GM21381 (cell line): ENCODE results near the gene TRIAP1.
"Not testable (repeated sequence)": the region's sequence is repeated elsewhere in the genome, so short reads cannot be mapped to it uniquely, and the experiment has no call there.

Experiments
- ATAC-seq: cut with Tn5 transposase; IDR thresholded peaks from one replicate; pipeline ENCODE4 v1.9.1; 2021; ENCODE audit warnings: mild to moderate bottlenecking, moderate library complexity; ENCODE audit not compliant: unreplicated experiment

TRIAP1 gene

GRCh38 chr12:120445911-120446843 lies at the start of gene TRIAP1, which contains the start of gene GATC:
TSS of gene TRIAP1 (minus strand) at chr12:120446384. CDS start at chr12:120446372, 12 bp downstream.
TSS of gene GATC (plus strand) at chr12:120446444. CDS start at chr12:120446481, 37 bp downstream.
- ATAC-seq: peak; percentile 94

GRCh38 chr12:120495186-120495730 lies 49.1 kb upstream of the TRIAP1 start:
- ATAC-seq: no peak

DNA sequence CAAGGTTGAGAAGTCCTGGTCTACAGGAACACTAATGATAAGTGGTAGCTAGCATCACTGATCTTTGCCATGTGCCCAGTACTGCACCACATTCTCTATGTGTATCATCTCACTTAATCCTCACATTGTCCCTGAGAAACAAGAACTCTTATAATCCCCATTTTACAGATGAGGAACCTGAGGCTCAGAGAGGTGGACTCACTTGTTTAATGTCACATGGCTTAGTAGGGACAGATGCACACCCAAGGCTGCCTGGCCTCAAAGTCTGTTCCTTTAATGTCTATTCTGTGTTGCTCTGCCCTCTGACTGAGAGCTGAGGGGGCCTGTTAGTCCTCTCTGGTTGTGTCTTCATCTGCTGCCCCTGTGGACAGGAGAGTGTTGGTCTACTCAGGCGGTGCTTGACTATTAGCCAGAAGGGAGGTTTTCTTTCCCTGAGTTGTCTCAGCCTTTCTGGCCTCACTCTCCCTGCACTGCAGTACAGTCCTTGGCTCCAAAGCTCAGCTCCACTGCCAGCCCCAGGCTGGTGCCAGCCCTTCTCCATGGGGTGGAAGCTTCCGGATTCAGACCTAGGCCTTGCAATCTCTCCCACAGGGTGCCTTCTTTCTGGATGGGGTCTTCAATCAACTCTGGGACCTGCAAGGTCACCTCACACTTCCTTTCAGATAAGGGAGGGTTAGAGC lies 44.8 kb upstream of the TRIAP1 start:
- ATAC-seq: no peak

DNA sequence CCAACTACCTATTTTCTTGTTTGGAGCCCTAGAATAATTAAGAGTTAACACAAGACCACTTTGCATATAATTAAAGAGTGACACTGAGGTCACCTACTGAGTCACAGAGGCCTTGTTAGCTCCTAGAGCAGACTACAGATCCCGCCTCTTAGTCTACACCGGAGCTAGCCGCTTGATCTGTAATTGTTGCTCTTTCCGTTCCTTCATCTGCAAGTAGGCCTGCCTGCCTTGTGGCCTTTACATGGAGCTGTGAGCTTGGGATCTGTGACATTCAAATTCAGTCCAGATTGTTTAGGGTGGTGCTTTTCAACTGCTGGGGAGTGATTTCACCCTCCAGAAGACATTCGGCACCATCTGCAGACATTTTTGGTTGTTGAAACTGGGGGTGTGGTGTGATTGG lies 44.1 kb upstream of the TRIAP1 start:
- ATAC-seq: no peak

- ATAC-seq: no peak
Measured at GRCh38 chr12:120489018-120489417, 42.8 kb upstream of the TRIAP1 start.

GRCh38 chr12:120488057-120488640 lies 42.0 kb upstream of the TRIAP1 start:
- no peak for ATAC-seq

DNA sequence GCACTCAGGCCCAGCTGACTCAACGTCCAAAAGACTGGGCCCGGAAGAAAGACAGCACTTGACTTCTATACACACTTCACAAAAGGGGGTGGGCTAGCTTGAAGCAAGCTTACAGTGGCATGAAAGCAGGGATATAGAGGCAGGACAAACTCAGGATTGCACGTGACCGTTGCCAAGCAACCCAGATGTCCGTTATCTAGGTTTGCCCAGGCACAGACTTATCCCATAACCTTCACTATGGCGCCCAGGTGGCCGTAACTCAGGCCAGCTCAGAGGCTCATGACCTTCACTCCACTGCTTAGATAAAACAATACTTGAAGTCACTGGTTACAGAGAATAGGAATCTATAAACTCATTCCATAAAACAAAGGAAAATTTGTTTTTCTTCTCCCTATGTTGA lies 41.4 kb upstream of the TRIAP1 start:
- ATAC-seq: not testable (repeated sequence)

DNA sequence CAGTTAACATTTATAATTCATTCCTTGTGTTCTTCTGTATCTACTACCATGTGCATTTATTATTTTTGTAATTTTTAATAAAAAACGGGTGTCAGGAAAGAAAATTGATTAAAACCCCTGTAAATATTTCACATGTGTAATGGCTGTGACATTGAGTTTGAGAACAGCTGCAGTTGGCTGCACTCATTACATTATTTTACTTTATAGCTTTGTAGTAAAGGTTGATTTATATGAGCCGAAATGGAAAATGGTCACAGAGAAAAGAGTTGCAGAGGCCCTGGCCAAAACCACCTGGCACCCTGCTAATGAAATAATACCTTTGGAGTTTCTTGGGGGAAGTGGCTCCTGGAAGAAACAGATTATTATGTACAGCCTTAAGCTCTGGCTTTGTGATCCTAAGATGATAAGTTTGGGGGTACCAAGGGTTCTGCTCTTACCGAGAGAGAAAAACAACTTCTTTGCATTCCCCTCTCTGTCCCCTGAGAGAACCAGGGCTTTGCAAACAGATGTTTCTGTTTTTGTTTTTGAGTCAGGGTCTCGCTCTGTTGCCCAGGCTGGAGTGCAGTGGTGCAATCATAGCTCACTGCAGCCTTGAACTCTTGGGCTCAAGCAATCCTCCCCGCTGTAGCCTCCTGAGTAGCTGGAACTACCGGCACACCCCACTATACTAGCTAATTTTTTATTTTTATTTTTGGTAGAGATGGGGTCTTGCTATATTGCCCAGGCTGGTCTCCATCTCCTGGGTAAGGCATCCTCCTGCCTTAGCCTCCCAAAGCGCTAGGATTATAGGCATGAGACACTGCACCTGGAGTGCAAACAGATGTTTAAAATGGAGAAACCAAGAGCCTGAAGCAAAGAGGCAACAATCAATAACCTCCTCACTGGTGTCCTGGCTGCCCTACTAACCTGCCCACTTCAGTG lies 40.0 kb upstream of the TRIAP1 start:
- ATAC-seq: no peak

GRCh38 chr12:120483621-120484020 lies 37.4 kb upstream of the TRIAP1 start:
- no peak for ATAC-seq

DNA sequence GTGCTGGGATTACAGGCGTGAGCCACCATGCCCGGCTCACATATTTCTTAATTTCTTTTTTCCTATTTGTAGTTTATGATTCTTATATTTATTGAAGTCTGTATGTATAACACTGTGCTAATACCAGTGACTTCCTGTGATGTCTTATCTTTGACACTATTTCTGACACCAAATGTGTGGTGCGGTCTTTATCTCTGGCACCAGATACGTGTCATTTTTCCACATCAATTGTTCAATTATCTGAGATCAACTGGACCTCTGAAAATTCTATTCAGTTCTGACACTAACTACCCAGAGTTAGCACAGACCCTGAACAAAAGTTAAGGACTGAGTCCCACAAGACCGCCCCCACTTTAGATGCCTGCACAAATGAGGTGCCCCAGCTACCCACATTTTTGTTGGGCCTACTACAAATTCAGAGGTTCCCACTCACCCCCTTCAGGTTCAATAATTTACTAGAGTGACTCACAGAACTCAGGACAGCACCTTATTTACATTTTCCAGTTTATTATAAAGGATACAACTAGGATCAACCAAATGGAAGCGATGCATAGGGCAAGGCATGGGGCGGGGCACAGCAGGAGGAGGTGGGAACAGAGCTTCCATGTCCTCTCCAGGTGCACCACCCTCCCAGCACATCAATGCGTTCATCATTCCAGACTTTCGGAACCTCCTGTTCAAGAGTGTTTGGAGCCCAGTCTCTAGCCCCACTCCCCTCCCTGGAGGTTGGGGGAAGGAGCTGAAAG lies 35.0 kb upstream of the TRIAP1 start:
- no peak for ATAC-seq

DNA sequence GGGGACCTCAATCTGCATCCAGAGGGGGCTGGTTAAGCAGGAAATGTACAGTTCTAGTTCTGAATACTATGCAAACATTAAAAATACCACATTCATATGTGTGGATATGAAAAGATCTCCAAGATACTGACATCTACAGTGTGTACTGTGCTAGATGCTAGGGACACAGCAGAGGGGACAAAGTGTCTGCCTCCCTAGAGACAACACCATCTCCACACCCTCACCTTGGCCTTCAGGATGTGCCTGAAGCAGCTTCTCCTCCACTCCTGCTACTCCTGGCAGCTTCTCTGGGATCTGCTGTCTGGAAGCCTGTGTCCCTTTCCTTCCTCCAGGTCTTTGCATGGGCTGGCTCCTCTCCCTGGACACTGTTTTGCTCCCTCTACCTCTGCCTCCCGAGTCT lies 34.0 kb upstream of the TRIAP1 start:
- ATAC-seq: no peak

GRCh38 chr12:120479458-120479857 lies 33.3 kb upstream of the TRIAP1 start:
- no peak for ATAC-seq

- no peak for ATAC-seq
Measured at GRCh38 chr12:120475643-120476042, 29.5 kb upstream of the TRIAP1 start.

DNA sequence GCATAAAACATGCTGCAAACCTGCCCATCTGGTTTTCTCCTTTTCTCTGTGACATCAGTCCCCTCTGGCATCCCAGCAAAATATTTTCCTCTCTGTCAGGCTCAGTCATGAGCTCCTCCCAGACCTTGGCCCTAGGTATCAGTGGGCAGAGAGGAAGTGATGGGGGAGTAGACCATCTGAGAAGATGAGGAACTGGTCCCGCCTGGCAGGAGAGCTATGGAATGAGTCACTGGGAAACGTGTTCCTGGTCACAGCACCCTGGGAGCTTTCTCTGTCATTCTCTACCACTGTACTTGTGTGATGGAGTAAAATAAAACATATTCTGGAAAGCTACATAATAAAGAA lies 28.4 kb upstream of the TRIAP1 start:
- ATAC-seq: no peak

DNA sequence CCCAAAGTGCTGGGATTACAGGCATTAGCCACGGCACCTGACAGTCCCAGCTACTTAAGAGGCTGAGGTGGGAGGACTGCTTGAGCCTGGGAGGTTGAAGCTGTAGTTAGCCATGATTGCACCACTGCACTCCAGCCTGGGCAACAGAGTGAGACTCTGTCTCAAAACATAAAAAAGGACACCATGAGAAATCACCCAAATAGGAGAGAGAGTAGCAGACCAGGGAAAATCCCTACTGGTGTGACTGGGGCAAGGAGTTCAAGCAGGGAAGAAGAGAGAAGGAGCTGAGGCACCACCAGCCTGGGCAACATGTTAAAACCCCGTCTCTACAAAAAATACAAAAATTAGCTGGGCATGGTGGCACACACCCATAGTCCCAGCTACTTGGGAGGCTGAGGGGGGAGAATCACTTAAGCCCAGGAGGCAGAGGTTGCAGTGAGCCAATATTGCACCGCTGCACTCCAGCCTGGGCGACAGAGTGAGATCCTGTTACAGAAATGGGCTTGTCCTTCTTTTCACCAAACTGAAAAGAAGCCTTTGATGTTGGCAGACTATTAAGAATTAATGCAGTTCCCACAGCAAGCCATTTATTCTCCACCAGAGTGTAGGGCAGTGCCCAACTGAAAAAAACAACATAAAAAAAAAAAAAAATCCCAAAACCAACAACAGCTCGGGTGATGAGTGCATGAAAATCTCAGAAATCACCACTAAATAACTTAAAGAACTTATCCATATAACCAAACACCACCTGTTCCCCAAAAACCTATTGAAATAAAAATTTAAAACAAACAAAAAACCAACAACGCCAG lies 27.8 kb upstream of the TRIAP1 start:
- ATAC-seq: no peak

DNA sequence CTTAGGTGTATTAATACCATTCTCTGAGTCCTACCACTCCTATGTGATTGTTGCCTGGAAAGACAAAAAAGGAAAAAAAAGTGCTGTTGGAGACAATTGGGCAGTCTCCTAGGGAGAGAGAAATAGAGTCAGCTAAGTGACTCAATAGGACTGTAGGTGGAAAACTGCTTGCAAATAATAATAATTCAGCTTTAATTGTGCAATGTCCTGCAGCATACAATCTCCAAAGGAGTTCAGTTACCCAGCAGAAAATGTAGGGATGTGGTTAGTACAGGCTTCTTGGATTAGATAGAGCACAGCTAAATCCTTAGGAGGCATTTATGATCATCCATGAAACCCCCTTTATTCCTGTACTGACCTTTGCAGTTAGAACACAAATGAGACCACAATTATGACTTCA lies 26.3 kb upstream of the TRIAP1 start:
- no peak for ATAC-seq

DNA sequence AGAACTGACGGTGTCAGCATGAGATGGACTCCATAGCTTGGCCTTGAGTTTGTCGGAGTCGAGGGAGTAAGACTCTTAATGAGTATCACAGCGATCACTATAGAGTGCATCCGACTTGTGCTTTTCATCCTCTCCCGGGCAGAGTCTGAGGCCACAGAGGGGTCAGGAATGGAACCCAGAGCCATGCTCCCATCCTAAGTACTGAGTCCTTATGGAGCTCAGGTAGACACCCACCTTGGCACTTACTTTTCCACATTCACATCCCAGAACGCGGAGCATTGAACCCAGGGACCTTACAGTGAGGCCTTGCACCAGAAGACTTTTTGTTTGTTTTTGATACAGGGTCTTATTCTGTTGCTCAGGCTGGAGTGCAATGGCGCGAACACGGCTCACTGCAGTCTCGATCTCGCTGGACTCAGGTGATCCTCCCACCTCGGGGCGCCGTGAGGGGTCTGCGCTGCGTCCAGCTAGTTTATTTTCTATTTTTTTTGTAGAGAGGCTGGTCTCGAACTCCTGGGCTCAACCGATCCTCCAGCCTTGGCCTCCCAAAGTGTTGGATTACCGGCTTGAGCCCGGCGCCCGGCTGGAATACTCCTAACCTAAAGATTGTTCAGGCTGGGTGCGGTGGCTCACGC lies 24.1 kb upstream of the TRIAP1 start:
- ATAC-seq: no peak

DNA sequence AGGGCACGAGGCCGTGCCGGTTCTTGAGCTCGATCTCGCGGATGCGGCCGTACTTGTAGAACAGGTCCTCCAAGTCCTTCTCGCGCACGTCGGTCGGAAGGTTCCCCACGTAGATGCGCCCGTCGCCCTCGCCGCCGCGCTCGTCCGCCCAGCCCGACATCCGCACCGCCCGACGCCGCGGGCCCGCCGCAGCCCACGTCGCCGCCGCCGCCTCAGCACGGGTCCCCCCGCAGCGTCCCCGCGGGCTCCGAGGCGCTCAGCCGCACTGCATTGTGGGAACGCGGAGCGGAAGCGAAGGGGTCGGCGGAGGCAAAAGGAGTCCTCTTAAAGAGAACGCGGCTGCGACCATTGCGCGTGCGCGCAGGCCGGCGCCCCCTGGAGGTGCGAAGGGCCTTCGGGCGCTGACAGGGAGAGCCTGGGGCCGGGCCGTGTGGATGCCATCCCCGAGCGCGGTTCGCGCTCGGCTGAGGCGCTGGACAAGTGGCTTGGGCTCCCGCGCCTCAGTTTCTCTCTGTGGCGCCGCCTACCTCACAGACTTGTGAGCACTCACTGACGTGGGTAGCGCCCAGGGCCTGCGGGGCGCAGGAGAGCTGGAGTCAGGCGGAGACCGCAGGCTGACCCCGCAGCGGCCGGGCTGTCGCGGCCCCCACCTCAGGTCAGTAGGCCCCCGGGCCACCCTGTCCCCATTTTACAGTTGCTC lies 23.4 kb upstream of the TRIAP1 start, which contains the start of gene SRSF9:
Gene SRSF9, minus strand, starts transcription at position 299 of the 700 bp plus-strand sequence. Its CDS starts 139 bp downstream, at position 160.
- peak; percentile 77 for ATAC-seq
